OCI-LY7 (cell line): ENCODE data around the gene FNBP1. TPM values are rescaled to one million over a fixed set of nuclear protein-coding genes. Genes with fewer than 3 reads are reported as not detected.

Experiments used
- BruUV-seq: library from RNA; stranded (reverse); fragments of 400-500 nt; replicated peaks from 2 replicates; lab custom pipeline; 2021; lab: Mats Ljungman, UMichigan
- CTCF ChIA-PET: fragments of 300-600 bp; sonication (Branson Sonifier 250); formaldehyde crosslinking; loops from one replicate; lab custom pipeline; 2022; ENCODE audit warnings: antibody characterized with exemption; ENCODE audit not compliant: unreplicated experiment; lab: Charles Lee
- POLR2A ChIA-PET: fragments of 300-600 bp; sonication (Branson Sonifier 250); formaldehyde crosslinking; loops from one replicate; lab custom pipeline; 2022; ENCODE audit warnings: antibody characterized with exemption; lab: Charles Lee
- DNase-seq: peaks from one replicate; pipeline ENCODE4 v3.0.0-alpha.2; 2015; ENCODE audit warnings: low spot score
- H2AFZ ChIP-seq: fragments of 200-600 bp; sonication (generic), shearing (Covaris generic); 2 replicates; pipeline ENCODE4 v1.6.1; 2014; ENCODE audit warnings: mild to moderate bottlenecking, antibody characterized with exemption, low read length, moderate library complexity
- H3K27ac ChIP-seq: fragments of 200-600 bp; sonication (generic); 2 replicates; pipeline ENCODE4 v1.5.1; 2014; ENCODE audit warnings: mixed run types, low read depth, mild to moderate bottlenecking, moderate library complexity, low read length, inconsistent platforms; ENCODE audit not compliant: poor library complexity, severe bottlenecking
- H3K36me3 ChIP-seq: fragments of 200-600 bp; sonication (generic); 2 replicates; pipeline ENCODE4 v1.6.1; 2014; ENCODE audit warnings: mild to moderate bottlenecking, antibody characterized with exemption, low read length, moderate library complexity, mixed read lengths; ENCODE audit not compliant: insufficient read depth
- H3K4me1 ChIP-seq: fragments of 200-600 bp; sonication (generic); 2 replicates; pipeline ENCODE4 v1.5.1; 2014; ENCODE audit warnings: mild to moderate bottlenecking, low read length; ENCODE audit not compliant: insufficient read depth, poor library complexity, severe bottlenecking
- H3K4me2 ChIP-seq: fragments of 200-600 bp; sonication (generic); 2 replicates; pipeline ENCODE4 v1.6.1; 2014; ENCODE audit warnings: mild to moderate bottlenecking, low read length
- H3K4me3 ChIP-seq: fragments of 200-600 bp; sonication (generic); 2 replicates; pipeline ENCODE4 v1.5.1; 2014; ENCODE audit warnings: mild to moderate bottlenecking, low read depth, low read length; ENCODE audit not compliant: poor library complexity, severe bottlenecking
- H3K79me2 ChIP-seq: fragments of 200-600 bp; sonication (generic); 2 replicates; pipeline ENCODE4 v1.6.1; 2016; ENCODE audit warnings: low read depth, mild to moderate bottlenecking, low read length, moderate library complexity, mixed read lengths; ENCODE audit not compliant: insufficient read depth
- H3K9me2 ChIP-seq: fragments of 200-600 bp; sonication (generic); 2 replicates; pipeline ENCODE4 v1.6.1; 2016; ENCODE audit warnings: mild to moderate bottlenecking, low read length, mixed read lengths; ENCODE audit not compliant: insufficient read depth
- H3K9me3 ChIP-seq: fragments of 200-600 bp; sonication (generic); 2 replicates; pipeline ENCODE4 v1.6.1; 2014; ENCODE audit warnings: mild to moderate bottlenecking, mixed run types, low read length, mixed read lengths
- H4K20me1 ChIP-seq: fragments of 200-600 bp; sonication (generic); 2 replicates; pipeline ENCODE4 v1.6.1; 2014; ENCODE audit warnings: mild to moderate bottlenecking, antibody characterized with exemption, low read length, moderate library complexity, mixed read lengths; ENCODE audit not compliant: insufficient read depth
- CTCF ChIP-seq: fragments of 200-600 bp; sonication (generic); conservative IDR thresholded peaks from 2 replicates; pipeline ENCODE4 v1.5.1; 2014; ENCODE audit warnings: mild to moderate bottlenecking, antibody characterized with exemption, low read length, moderate library complexity, mixed read lengths
- EZH2phosphoT487 ChIP-seq: fragments of 200-600 bp; sonication (generic); IDR thresholded peaks from 2 replicates; pipeline ENCODE4 v1.6.1; 2018; ENCODE audit warnings: low read depth, borderline replicate concordance, mild to moderate bottlenecking, mixed run types, antibody characterized with exemption, low read length, moderate library complexity, mixed read lengths
- intact Hi-C: fragments of 100-400 bp; cut with micrococcal nuclease; formaldehyde crosslinking; loops from one replicate; pipeline ENCODE4 v1.10.0; 2022; ENCODE audit not compliant: unreplicated experiment
- total RNA-seq, 2 experiments: library from RNA; depleted of rRNA in 1 of 2; stranded (reverse); fragments of >200 nt in 1 of 2; shearing (Covaris generic) in 1 of 2; gene quantifications; 2 replicates each; pipeline ENCODE4 v1.2.3, GENCODE V29; 2014 to 2022

Gene FNBP1
- total RNA-seq, 2 experiments from 2014 or later = 93.3 to 164 TPM

DNA sequence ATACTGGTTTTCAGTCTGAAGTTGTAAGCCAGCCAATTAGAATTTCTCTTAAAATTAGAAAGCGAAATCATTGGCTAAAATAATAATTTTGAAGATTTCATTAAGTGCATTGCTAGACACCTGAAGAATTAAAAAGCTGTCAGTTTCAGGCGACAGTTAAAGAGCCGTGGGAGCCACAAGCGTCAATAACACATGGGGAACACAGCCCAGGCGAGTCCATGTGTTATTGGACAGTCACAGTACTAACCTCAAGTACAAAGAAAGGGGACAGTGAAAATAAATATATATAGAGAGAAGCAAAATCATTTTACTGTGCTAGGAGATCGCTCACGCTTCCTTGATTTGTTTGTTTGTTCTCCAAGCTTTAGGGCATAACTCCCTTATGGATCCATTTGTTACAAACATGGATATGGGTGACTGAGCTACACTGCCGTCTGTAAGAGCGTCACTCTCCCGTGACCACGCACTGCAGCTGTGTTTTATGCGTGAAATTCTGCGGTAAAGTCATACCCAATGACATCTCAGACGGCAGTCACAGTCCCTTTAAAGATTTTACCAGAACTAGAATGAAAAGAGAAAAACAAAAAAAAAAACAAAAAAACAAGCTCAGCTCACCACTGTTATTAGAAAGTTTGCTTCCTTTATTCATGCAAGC lies 124.6 kb downstream of the FNBP1 start:
- no peaks in the 10 kb centered on the region for H3K9me3 ChIP-seq
- H3K79me2 ChIP-seq = no peaks in the 10 kb centered on the region
- H3K36me3 ChIP-seq = peaks cover 85% of the 10 kb centered on the region
- TF ChIP-seq CTCF (no peak), EZH2phosphoT487 (no peak)
- intact Hi-C loops = no loop called here
- no peaks in the 10 kb centered on the region for H3K9me2 ChIP-seq
- no peak overlapping the region for H2AFZ ChIP-seq
- no peak overlapping the region for H3K4me3 ChIP-seq
- H4K20me1 ChIP-seq = no peaks in the 10 kb centered on the region; the same call in 1 of the 2 replicates
- CTCF ChIA-PET = no interaction called here
- no TSS peak for BruUV-seq
- H3K27ac ChIP-seq = no peak overlapping the region
- no peak for DNase-seq
- no peak overlapping the region for H3K4me2 ChIP-seq
- POLR2A ChIA-PET = interaction anchor here (0.7 to 1.0 kb wide), 2 partner anchors 18 to 61 kb away, joined by 3 read pairs; no protein-coding TSS in a partner anchor
- no peaks in the 10 kb centered on the region for H3K4me1 ChIP-seq

GRCh38 chr9:129916707-129917106 lies 126.3 kb downstream of the FNBP1 start:
- ChIA-PET POLR2A (interaction anchor here (0.7 kb wide), 1 partner anchor 13 kb away, joined by 3 read pairs; no protein-coding TSS in a partner anchor), CTCF (no interaction called here)
- no peak for DNase-seq
- intact Hi-C loops = no loop called here
- TF ChIP-seq CTCF (no peak), EZH2phosphoT487 (no peak)
- Histone ChIP-seq H3K36me3 (peaks cover 78% of the 10 kb centered on the region), H3K9me3 (no peaks in the 10 kb centered on the region), H3K27ac (no peak overlapping the region), H3K4me1 (no peaks in the 10 kb centered on the region), H3K9me2 (no peaks in the 10 kb centered on the region), H3K4me3 (no peak overlapping the region), H3K79me2 (no peaks in the 10 kb centered on the region), H4K20me1 (no peaks in the 10 kb centered on the region; the same call in 1 of the 2 replicates), H2AFZ (no peak overlapping the region), H3K4me2 (no peak overlapping the region)
- no TSS peak for BruUV-seq

DNA sequence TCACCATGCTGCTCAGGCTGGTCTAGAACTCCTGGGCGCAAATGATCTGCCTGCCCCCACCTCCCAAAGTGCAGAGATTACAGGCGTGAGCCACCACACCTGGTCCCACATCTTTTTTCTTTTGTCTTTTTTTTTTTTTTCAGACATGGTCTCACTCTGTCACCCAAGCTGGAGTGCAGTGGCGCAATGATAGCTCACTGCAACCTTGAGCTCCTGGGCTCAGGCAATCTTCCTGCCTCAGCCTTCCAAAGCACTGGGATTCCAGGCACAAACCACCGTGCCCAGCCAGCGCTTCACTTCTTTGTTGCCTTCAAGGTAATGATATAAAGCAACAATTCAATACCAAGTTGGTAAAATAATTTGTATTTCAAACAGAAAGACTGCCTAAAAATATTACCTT lies 128.9 kb downstream of the FNBP1 start:
- DNase-seq = no peak
- no peaks in the 10 kb centered on the region for H3K9me3 ChIP-seq
- CTCF ChIA-PET = no interaction called here
- no peaks in the 10 kb centered on the region for H3K4me1 ChIP-seq
- peaks cover 79% of the 10 kb centered on the region for H3K36me3 ChIP-seq
- H3K4me3 ChIP-seq = no peak overlapping the region
- intact Hi-C loops = no loop called here
- no peak overlapping the region for H3K4me2 ChIP-seq
- no peak for TF ChIP-seq EZH2phosphoT487
- TF ChIP-seq CTCF = no peak
- no peaks in the 10 kb centered on the region; the same call in 1 of the 2 replicates for H4K20me1 ChIP-seq
- no TSS peak for BruUV-seq
- H3K27ac ChIP-seq = no peak overlapping the region
- H3K9me2 ChIP-seq = no peaks in the 10 kb centered on the region
- POLR2A ChIA-PET = interaction anchor here (0.5 to 0.6 kb wide), 2 partner anchors 162 to 1938 kb away, joined by 3 read pairs; no protein-coding TSS in a partner anchor
- H2AFZ ChIP-seq = no peak overlapping the region
- H3K79me2 ChIP-seq = no peaks in the 10 kb centered on the region
